Neural cell (in vitro differentiated cells): ENCODE results near the gene COL4A1.

ENCODE experiments used
- EP300 ChIP-seq: fragments of 450-650 bp; conservative IDR thresholded peaks from 2 replicates; pipeline ENCODE4 v1.6.1; 2014; ENCODE audit warnings: antibody characterized with exemption, mild to moderate bottlenecking, moderate library complexity; ENCODE audit not compliant: poor library complexity, severe bottlenecking
- EZH2 ChIP-seq: fragments of 200-600, 300-800 bp; shearing (Covaris generic), sonication (generic); IDR thresholded peaks from 2 replicates; pipeline ENCODE4 v1.6.1; 2014; ENCODE audit warnings: antibody characterized with exemption, low read length, borderline replicate concordance, mild to moderate bottlenecking; ENCODE audit not compliant: insufficient read depth, poor library complexity, severe bottlenecking
- MXI1 ChIP-seq: fragments of 450-650 bp; conservative IDR thresholded peaks from 2 replicates; pipeline ENCODE4 v1.6.1; 2014; ENCODE audit warnings: antibody characterized with exemption, mild to moderate bottlenecking; ENCODE audit not compliant: poor library complexity, severe bottlenecking
- POLR2AphosphoS5 ChIP-seq: IDR thresholded peaks from 2 replicates; pipeline ENCODE4 v1.6.1; 2012
- RAD21 ChIP-seq: fragments of 450-650 bp; conservative IDR thresholded peaks from 2 replicates; pipeline ENCODE4 v1.6.1; 2014; ENCODE audit warnings: antibody characterized with exemption, mild to moderate bottlenecking, moderate library complexity
- TAF1 ChIP-seq: IDR thresholded peaks from 2 replicates; pipeline ENCODE4 v1.6.1; 2012; ENCODE audit warnings: low read depth
- TF ChIP-seq, protein P1 (sequence below): IDR thresholded peaks from 2 replicates; pipeline ENCODE4 v1.6.1; 2012; ENCODE audit warnings: borderline replicate concordance
- TF ChIP-seq, protein P2 (sequence below): fragments of 450-650 bp; IDR thresholded peaks from 2 replicates; pipeline ENCODE4 v1.5.1; 2014; ENCODE audit warnings: antibody characterized with exemption, mild to moderate bottlenecking, moderate library complexity; ENCODE audit not compliant: poor library complexity, severe bottlenecking

DNA sequence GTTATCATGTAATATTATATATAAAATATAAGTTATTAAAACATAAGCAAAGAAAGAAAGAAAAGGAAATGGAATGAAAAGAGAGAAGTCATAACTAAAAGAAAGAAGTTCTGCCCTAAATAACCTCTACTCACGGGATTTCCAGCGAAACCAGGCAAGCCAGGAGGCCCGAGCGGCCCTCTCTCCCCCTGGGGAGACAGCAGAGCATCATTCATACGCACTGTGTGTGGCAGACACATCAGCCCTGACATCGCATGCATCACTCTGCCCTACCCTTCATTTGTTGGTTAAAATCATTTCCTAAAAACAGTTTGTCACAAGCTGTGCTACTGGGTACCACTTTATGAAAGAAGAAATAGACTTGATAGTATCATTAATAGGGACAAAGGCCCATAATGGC is 95.2 kb downstream of the COL4A1 start:
- TF ChIP-seq, protein P1, sequence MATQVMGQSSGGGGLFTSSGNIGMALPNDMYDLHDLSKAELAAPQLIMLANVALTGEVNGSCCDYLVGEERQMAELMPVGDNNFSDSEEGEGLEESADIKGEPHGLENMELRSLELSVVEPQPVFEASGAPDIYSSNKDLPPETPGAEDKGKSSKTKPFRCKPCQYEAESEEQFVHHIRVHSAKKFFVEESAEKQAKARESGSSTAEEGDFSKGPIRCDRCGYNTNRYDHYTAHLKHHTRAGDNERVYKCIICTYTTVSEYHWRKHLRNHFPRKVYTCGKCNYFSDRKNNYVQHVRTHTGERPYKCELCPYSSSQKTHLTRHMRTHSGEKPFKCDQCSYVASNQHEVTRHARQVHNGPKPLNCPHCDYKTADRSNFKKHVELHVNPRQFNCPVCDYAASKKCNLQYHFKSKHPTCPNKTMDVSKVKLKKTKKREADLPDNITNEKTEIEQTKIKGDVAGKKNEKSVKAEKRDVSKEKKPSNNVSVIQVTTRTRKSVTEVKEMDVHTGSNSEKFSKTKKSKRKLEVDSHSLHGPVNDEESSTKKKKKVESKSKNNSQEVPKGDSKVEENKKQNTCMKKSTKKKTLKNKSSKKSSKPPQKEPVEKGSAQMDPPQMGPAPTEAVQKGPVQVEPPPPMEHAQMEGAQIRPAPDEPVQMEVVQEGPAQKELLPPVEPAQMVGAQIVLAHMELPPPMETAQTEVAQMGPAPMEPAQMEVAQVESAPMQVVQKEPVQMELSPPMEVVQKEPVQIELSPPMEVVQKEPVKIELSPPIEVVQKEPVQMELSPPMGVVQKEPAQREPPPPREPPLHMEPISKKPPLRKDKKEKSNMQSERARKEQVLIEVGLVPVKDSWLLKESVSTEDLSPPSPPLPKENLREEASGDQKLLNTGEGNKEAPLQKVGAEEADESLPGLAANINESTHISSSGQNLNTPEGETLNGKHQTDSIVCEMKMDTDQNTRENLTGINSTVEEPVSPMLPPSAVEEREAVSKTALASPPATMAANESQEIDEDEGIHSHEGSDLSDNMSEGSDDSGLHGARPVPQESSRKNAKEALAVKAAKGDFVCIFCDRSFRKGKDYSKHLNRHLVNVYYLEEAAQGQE = no peak
- TF ChIP-seq, protein P2, sequence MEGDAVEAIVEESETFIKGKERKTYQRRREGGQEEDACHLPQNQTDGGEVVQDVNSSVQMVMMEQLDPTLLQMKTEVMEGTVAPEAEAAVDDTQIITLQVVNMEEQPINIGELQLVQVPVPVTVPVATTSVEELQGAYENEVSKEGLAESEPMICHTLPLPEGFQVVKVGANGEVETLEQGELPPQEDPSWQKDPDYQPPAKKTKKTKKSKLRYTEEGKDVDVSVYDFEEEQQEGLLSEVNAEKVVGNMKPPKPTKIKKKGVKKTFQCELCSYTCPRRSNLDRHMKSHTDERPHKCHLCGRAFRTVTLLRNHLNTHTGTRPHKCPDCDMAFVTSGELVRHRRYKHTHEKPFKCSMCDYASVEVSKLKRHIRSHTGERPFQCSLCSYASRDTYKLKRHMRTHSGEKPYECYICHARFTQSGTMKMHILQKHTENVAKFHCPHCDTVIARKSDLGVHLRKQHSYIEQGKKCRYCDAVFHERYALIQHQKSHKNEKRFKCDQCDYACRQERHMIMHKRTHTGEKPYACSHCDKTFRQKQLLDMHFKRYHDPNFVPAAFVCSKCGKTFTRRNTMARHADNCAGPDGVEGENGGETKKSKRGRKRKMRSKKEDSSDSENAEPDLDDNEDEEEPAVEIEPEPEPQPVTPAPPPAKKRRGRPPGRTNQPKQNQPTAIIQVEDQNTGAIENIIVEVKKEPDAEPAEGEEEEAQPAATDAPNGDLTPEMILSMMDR = no peak
- no peak for TF ChIP-seq POLR2AphosphoS5
- TF ChIP-seq MXI1 = no peak
- TF ChIP-seq RAD21 = no peak
- no peak for TF ChIP-seq EZH2
- TF ChIP-seq EP300 = no peak
- no peak for TF ChIP-seq TAF1
